ENCODE results near the gene ING1. TPM values are rescaled to one million over a fixed set of nuclear protein-coding genes. Genes with fewer than 3 reads are reported as not detected.

ING1 gene
- total RNA-seq, 1 donor from 2014 or later: 13.2 TPM

DNA sequence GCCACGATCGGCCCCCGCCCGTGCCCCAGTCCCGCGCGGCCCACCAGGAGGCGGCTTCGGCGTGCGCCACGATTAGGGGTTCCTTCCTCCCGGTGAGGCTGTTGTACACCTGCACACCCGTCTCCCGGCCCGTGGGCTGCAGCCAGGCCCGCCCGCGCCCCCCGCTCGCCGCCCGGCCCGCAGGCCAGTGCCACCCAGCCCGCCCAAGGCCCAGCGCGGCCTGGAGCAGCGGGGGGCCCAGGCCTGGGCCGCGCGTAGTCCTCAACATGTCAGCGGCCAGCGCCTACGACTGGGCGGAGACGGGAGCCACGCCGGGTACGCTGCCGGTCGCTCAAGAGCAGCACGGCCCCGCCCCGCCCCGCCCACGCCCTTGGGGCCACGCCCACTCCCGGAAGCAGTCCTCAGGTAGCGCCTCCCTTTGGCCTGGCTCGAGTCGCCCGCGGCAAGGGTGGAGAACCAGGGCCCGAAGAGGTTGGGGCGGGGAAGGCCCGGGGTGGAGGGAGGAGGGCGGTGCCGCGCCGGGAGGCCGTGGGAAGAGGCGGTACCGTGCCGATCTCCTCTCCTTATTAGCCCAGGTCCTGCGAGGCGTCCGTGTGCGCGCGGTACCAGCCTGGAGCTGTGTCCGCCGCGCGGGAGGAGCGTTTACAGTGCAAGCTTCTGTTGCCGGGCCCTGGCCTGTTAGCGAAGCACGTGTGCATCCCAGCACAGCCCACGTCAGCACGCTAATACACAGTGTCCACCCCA is 7.5 kb upstream of the ING1 start, which contains the start of gene CARS2:
TSS of gene CARS2 (minus strand) at position 291 of the 744 bp plus-strand sequence. CDS start at position 268, 23 bp downstream.
- Histone ChIP-seq H3K4me1 (peaks cover 35% of the 10 kb centered on the region), H3K27me3 (no peaks in the 10 kb centered on the region), H3K4me3 (peak within 1 kb of the TSS; percentile 75), H3K9me3 (no peaks in the 10 kb centered on the region), H3K27ac (peak within 1 kb of the TSS; percentile 85), H3K36me3 (peaks cover 7% of the 10 kb centered on the region)
- ATAC-seq (peak; percentile 98), DNase-seq (peak; percentile 99)
- TF ChIP-seq, protein P1, sequence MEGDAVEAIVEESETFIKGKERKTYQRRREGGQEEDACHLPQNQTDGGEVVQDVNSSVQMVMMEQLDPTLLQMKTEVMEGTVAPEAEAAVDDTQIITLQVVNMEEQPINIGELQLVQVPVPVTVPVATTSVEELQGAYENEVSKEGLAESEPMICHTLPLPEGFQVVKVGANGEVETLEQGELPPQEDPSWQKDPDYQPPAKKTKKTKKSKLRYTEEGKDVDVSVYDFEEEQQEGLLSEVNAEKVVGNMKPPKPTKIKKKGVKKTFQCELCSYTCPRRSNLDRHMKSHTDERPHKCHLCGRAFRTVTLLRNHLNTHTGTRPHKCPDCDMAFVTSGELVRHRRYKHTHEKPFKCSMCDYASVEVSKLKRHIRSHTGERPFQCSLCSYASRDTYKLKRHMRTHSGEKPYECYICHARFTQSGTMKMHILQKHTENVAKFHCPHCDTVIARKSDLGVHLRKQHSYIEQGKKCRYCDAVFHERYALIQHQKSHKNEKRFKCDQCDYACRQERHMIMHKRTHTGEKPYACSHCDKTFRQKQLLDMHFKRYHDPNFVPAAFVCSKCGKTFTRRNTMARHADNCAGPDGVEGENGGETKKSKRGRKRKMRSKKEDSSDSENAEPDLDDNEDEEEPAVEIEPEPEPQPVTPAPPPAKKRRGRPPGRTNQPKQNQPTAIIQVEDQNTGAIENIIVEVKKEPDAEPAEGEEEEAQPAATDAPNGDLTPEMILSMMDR (IDR thresholded peaks at IDR 0.05): no peak
- intact Hi-C loops (cut with DNase I): no loop called here

GRCh38 chr13:110706570-110707372 is 6.7 kb upstream of the ING1 start:
- no peak for DNase-seq
- intact Hi-C loops (cut with DNase I): no loop called here

GRCh38 chr13:110712081-110712848 is 1.2 kb upstream of the ING1 start:
- Histone ChIP-seq H3K27me3 (no peaks in the 10 kb centered on the region), H3K27ac (peak overlapping the region; percentile 100), H3K4me1 (peaks cover 17% of the 10 kb centered on the region), H3K9me3 (no peaks in the 10 kb centered on the region), H3K4me3 (peak overlapping the region; percentile 98), H3K36me3 (no peaks in the 10 kb centered on the region)
- ATAC-seq (peak; percentile 70), DNase-seq (peak; percentile 94)
- intact Hi-C loops (cut with DNase I): no loop called here
- TF ChIP-seq, protein P1 (IDR thresholded peaks at IDR 0.05): no peak

More at GRCh38 chr13:110706570-110707372, 6.7 kb upstream of the ING1 start:
- Histone ChIP-seq H3K27ac (peak overlapping the region; percentile 85), H3K4me1 (peaks cover 41% of the 10 kb centered on the region), H3K9me3 (no peaks in the 10 kb centered on the region), H3K27me3 (no peaks in the 10 kb centered on the region), H3K4me3 (peak overlapping the region; percentile 75), H3K36me3 (no peaks in the 10 kb centered on the region)
- TF ChIP-seq, protein P1 (IDR thresholded peaks at IDR 0.05): no peak
- ATAC-seq: no peak

- peak overlapping the region; percentile 98 for H3K4me3 ChIP-seq
- peak overlapping the region; percentile 100 for H3K27ac ChIP-seq
- TF ChIP-seq, protein P1 (IDR thresholded peaks at IDR 0.05): no peak
- H3K27me3 ChIP-seq: no peaks in the 10 kb centered on the region
- intact Hi-C loops (cut with DNase I): no loop called here
- ATAC-seq: peak; percentile 75
- H3K36me3 ChIP-seq: no peaks in the 10 kb centered on the region
- H3K4me1 ChIP-seq: peaks cover 22% of the 10 kb centered on the region
- peak; percentile 100 for DNase-seq
- H3K9me3 ChIP-seq: no peaks in the 10 kb centered on the region
Observed at GRCh38 chr13:110712849-110713641, 455 bp upstream of the ING1 start.
